Activated naive CD4-positive, alpha-beta T cell treated with anti-CD3 and anti-CD28 coated beads for 36 hours (primary cell): ENCODE results near the gene RELB. TPM values are rescaled to one million over a fixed set of nuclear protein-coding genes. Genes with fewer than 3 reads are reported as not detected.

ENCODE experiments used
- CTCF ChIA-PET: fragments of 350-600 bp; sonication (Branson Sonifier 250); formaldehyde crosslinking; loops from one replicate; lab custom pipeline; 2021; ENCODE audit warnings: antibody characterized with exemption; lab: Charles Lee
- DNase-seq: peaks from one replicate; pipeline ENCODE4 v3.0.0-alpha.2; 2020
- H3K27ac Mint-ChIP-seq: one replicate; pipeline ENCODE4 v1.8.0; 2021; ENCODE audit warnings: mild to moderate bottlenecking, mixed read lengths
- H3K27me3 Mint-ChIP-seq: one replicate; pipeline ENCODE4 v1.8.0; 2021; ENCODE audit warnings: low read depth, mixed read lengths
- H3K36me3 Mint-ChIP-seq: one replicate; pipeline ENCODE4 v1.8.0; 2021; ENCODE audit warnings: low read depth, mixed read lengths
- H3K4me1 Mint-ChIP-seq: one replicate; pipeline ENCODE4 v1.8.0; 2021; ENCODE audit warnings: low read depth, mixed read lengths
- H3K4me3 Mint-ChIP-seq: one replicate; pipeline ENCODE4 v1.8.0; 2021; ENCODE audit warnings: mild to moderate bottlenecking, moderate library complexity, mixed read lengths
- H3K9me3 Mint-ChIP-seq: one replicate; pipeline ENCODE4 v1.8.0; 2021; ENCODE audit warnings: mixed read lengths
- intact Hi-C: fragments of 100-400 bp; cut with micrococcal nuclease; formaldehyde crosslinking; loops from one replicate; pipeline ENCODE4 v1.15.1; 2023
- total RNA-seq, 2 experiments: library from RNA; stranded (reverse); gene quantifications; one replicate each; pipeline ENCODE4 v1.2.3, GENCODE V29; 2021

The RELB gene
- total RNA-seq, 2 experiments from 2014 or later: 55.4 to 57.3 TPM

DNA sequence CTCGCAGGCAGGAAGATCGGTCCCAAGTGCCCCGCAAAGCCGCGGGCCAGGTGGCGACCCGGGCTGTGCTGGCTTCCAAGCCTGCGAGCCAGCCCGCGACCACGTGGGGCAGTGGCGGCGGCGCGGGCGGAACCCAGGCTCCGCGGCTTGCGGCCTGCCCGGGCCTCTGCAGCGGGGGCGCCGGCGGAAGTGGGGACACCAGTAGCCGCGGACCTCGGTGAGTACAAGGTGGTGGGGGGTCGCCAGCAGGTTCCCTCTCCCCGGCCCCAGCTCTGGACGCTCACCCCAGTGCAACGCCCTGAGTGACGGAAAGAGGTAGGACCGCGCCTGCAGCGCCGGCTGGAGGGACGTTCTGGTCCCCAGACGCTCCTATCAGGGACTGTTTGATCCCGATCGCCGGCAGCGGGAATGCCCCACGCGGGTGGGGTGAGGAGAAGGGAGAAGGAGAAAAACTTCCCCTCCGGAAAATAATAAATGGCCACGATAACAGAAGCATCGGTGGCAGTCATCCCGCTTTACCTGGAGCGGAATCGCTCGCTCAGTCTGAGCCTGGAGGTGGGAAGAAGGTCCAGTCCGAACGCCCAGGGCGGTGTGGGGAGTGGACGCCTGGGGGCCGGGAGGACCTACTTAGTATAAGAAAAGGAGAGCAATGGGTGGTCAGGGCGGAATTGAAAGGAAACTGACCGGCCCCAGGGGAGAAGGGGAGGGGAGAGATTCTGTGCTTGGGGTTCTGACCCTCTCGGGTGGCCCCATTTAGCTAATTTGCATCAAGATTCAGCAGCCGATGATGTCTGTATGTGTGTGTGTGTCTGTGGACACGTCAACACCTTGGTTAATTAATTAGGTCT lies 78.0 kb downstream of the RELB start, which contains the start of gene GEMIN7:
Gene GEMIN7, plus strand, starts transcription at position 198 of the 848 bp plus-strand sequence. CDS start 10,855 bp downstream, outside the sequence.
- peaks cover 50% of the 10 kb centered on the region for H3K4me1 Mint-ChIP-seq
- H3K4me3 Mint-ChIP-seq: peak within 1 kb of the TSS; percentile 96

DNA sequence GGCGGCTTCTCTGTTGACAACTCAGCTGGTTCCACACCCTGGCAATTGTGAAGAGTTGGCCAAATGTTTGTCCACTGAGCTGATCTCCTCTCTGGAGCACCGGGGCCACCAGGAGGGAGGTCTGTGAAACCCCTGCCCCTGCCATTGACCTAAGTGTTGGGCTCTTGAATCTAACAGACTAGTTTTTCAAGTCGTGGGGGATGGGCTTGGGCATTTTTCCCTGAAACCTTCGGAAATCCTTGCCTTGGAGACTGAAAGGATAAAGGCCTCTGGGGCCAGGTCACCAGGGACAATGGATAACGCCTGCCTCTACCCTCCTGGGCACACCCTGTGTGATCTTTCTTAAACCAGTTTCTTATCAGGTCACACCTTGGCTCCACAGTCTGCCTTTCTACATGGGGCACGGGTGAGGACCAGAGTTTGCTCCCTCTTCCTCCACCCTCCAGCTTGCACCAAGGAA lies 78.7 kb downstream of the RELB start:
- DNase-seq: no peak
- peaks cover 13% of the 10 kb centered on the region for H3K36me3 Mint-ChIP-seq
- no peaks in the 10 kb centered on the region for H3K9me3 Mint-ChIP-seq
- peaks cover 45% of the 10 kb centered on the region for H3K4me1 Mint-ChIP-seq
- peak overlapping the region; percentile 96 for H3K4me3 Mint-ChIP-seq
- H3K27me3 Mint-ChIP-seq: no peaks in the 10 kb centered on the region
- peak overlapping the region; percentile 76 for H3K27ac Mint-ChIP-seq
- intact Hi-C loops: loop anchor here (1.0 to 5.0 kb wide), 4 partner anchors 37 to 97 kb away; partner anchors contain the start of genes BLOC1S3, CLASRP, RELB and TRAPPC6A
- CTCF ChIA-PET: interaction anchor here (0.6 to 1.2 kb wide), 2 partner anchors 13 to 58 kb away, joined by 3 to 4 read pairs; no protein-coding TSS in a partner anchor

More for the DNA sequence above, 78.0 kb downstream of the RELB start, which contains the start of gene GEMIN7:
- CTCF ChIA-PET: interaction anchor here (0.6 to 1.2 kb wide), 3 partner anchors 13 to 58 kb away, joined by 3 to 4 read pairs (median 4); no protein-coding TSS in a partner anchor
- H3K9me3 Mint-ChIP-seq: no peaks in the 10 kb centered on the region
- no peaks in the 10 kb centered on the region for H3K27me3 Mint-ChIP-seq
- peak; percentile 82 for DNase-seq
- peak within 1 kb of the TSS; percentile 76 for H3K27ac Mint-ChIP-seq
- H3K36me3 Mint-ChIP-seq: peaks cover 13% of the 10 kb centered on the region
- intact Hi-C loops: loop anchor here (1.0 to 5.0 kb wide), 4 partner anchors 38 to 98 kb away; partner anchors contain the start of genes BLOC1S3, CLASRP, RELB and TRAPPC6A

DNA sequence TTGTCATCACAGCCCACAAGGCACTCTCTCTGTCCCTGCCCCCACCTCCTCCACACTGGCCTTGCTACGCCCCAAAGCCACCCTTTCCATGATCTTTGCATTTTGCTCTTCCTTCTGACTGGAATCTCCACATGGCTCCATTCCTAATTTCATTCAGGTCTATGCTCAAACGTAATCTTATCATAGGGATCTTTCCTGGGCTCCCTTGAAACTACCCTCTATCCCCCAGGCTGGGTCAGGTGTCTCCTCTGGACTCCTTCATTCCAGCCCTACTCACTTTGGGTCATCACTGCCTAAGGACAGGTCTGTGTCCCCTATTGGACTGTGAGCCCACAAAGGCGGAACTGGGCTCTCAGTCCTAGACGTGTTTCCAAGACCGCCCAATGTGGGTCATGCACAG lies 80.9 kb downstream of the RELB start:
- Mint-ChIP-seq H3K9me3 (no peaks in the 10 kb centered on the region), H3K4me1 (peaks cover 44% of the 10 kb centered on the region), H3K27ac (no peak overlapping the region), H3K36me3 (peaks cover 16% of the 10 kb centered on the region), H3K4me3 (no peak overlapping the region), H3K27me3 (no peaks in the 10 kb centered on the region)
- DNase-seq: no peak
- CTCF ChIA-PET: no interaction called here
- intact Hi-C loops: no loop called here

DNA sequence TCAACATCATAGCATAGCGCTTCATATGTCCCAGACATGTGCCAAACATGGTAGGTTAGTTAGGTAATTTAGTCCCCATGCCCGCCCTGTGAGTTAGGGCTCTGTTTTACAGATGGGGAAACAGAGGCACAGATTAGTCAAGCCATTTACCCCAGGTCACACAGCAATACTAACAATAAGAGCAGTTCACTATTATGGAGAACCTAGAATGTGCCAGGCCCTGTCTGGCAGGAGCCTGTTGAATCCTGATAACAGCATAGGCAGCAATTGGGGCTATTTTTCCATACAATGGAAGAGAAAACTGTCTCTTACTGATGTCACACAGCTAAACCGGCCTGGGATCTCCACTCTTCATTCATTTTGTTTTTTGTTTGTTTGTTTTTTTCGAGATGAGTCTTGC lies 85.2 kb downstream of the RELB start:
- Mint-ChIP-seq H3K4me3 (no peak overlapping the region), H3K36me3 (peaks cover 31% of the 10 kb centered on the region), H3K27me3 (no peaks in the 10 kb centered on the region), H3K27ac (no peak overlapping the region), H3K9me3 (peaks cover 2% of the 10 kb centered on the region), H3K4me1 (peaks cover 32% of the 10 kb centered on the region)
- intact Hi-C loops: no loop called here
- no peak for DNase-seq
- CTCF ChIA-PET: interaction anchor here (1.5 kb wide), 1 partner anchor 31 kb away, joined by 5 read pairs; no protein-coding TSS in a partner anchor

DNA sequence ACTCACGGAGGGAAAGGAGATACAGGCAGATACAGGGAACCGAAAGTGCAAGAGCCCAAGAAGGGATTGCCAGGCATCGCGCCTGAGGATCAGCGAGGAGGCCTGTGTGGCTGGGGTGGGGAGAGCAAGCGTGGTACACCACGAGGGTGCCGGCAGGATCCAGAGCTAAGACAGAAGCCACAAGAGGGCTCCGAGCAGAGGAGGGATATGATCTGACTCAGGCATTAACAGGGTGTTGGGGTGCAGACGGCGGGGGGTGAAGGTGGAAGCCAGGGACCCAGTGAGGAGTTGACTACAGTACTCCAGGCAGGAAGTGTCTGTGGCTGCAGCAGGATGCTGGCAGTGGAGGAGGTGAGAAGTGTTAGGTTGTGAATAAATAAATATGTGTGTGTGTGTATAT lies 86.3 kb downstream of the RELB start:
- DNase-seq: peak; percentile 67
- intact Hi-C loops: no loop called here
- Mint-ChIP-seq H3K27me3 (no peaks in the 10 kb centered on the region), H3K4me1 (peaks cover 23% of the 10 kb centered on the region), H3K36me3 (peaks cover 25% of the 10 kb centered on the region), H3K27ac (peak overlapping the region; percentile 81), H3K9me3 (peaks cover 2% of the 10 kb centered on the region), H3K4me3 (peak overlapping the region; percentile 5)
- CTCF ChIA-PET: interaction anchor here (1.5 kb wide), 1 partner anchor 30 kb away, joined by 5 read pairs; no protein-coding TSS in a partner anchor

Other genes with a start within 250 kb of the RELB start
- not detected for gene CBLC, start 223.6 kb upstream of the RELB start, total RNA-seq
- not detected for gene BCAM, start 192.4 kb upstream of the RELB start, total RNA-seq
- gene NECTIN2, start 155.2 kb upstream of the RELB start, total RNA-seq: 1 to 10 TPM in 1 of 2 experiments, under 1 TPM in 1; 0.88 to 1.1 TPM
- 10 to 100 TPM; 72.6 to 75.0 TPM for gene TOMM40, start 110.2 kb upstream of the RELB start, total RNA-seq
- gene APOE, start 95.7 kb upstream of the RELB start, total RNA-seq: 1 to 10 TPM in 1 of 2 experiments, under 1 TPM in 1; 0.72 to 1.1 TPM
- 1 to 10 TPM; 1.2 to 1.3 TPM for gene APOC1, start 86.9 kb upstream of the RELB start, total RNA-seq
- not detected for gene APOC4, start 59.2 kb upstream of the RELB start, total RNA-seq
- gene APOC2, start 55.4 kb upstream of the RELB start, total RNA-seq: not detected
- 10 to 100 TPM; 32.4 to 34.6 TPM for gene CLPTM1, start 46.1 kb upstream of the RELB start, total RNA-seq
- gene CLASRP, start 37.6 kb downstream of the RELB start, total RNA-seq: 100 to 1,000 TPM; 106 to 113 TPM
- gene ZNF296, start 75.0 kb downstream of the RELB start, total RNA-seq: 1 to 10 TPM; 1.1 to 1.4 TPM
- gene GEMIN7, start 77.8 kb downstream of the RELB start, total RNA-seq: 10 to 100 TPM; 14.7 to 15.4 TPM
- gene PPP1R37, start 91.7 kb downstream of the RELB start, total RNA-seq: 10 to 100 TPM; 10.2 to 10.3 TPM
- gene NKPD1, start 159.5 kb downstream of the RELB start, total RNA-seq: under 1 TPM in 1 of 2 experiments, not detected in 1; 0.17 TPM
- 10 to 100 TPM; 28.1 to 28.4 TPM for gene TRAPPC6A, start 176.8 kb downstream of the RELB start, total RNA-seq
- gene BLOC1S3, start 177.3 kb downstream of the RELB start, total RNA-seq: 1 to 10 TPM; 5.1 to 6.5 TPM
- gene EXOC3L2, start 243.9 kb downstream of the RELB start, total RNA-seq: not detected
- 10 to 100 TPM; 13.0 to 15.7 TPM for gene MARK4, start 249.8 kb downstream of the RELB start, total RNA-seq